ENCODE data around the gene RWDD4. TPM values are rescaled to one million over a fixed set of nuclear protein-coding genes. Genes with fewer than 3 reads are reported as not detected.

The RWDD4 gene
- total and polyA plus RNA-seq, 5 donors from 2014 or later, result 9.9 to 26.6 (median 17.6) TPM

- H3K27me3 Mint-ChIP-seq, result no peaks in the 10 kb centered on the region
- H3K27ac Mint-ChIP-seq, result peak overlapping the region; percentile 62 to 97 (median 95)
- no peak for ATAC-seq (ENCODE audit: low read depth in 2 of 2)
- Histone ChIP-seq H3K27me3 (ENCODE audit: control insufficient read depth, insufficient read depth, low read length) (no peaks in the 10 kb centered on the region), H3K36me3 (ENCODE audit: control insufficient read depth, insufficient read depth, low read length) (peaks cover 7% of the 10 kb centered on the region), H3K4me3 (ENCODE audit: low read depth, low read length) (peak overlapping the region; percentile 98), H3K9me3 (ENCODE audit: control insufficient read depth in 2 of 2, low read length in 2 of 2) (no peaks in the 10 kb centered on the region), H3K4me1 (ENCODE audit: control insufficient read depth, insufficient read depth, low read length, poor library complexity, severe bottlenecking) (peaks cover 27% of the 10 kb centered on the region), H3K27ac (ENCODE audit: insufficient read depth, low read length, poor library complexity, severe bottlenecking) (peak overlapping the region; percentile 83)
- peak overlapping the region; percentile 96 for H3K4me3 Mint-ChIP-seq
- H3K9me3 Mint-ChIP-seq, result no peaks in the 10 kb centered on the region
- H3K36me3 Mint-ChIP-seq, result peaks cover 11% of the 10 kb centered on the region
- peak in 2 of 3 donors; percentile 8 to 16 for DNase-seq
- peaks cover 20 to 55% (median 40%) of the 10 kb centered on the region in 4 donors for H3K4me1 Mint-ChIP-seq
Observed at GRCh38 chr4:183658362-183659028, 490 bp downstream of the RWDD4 start.

DNA sequence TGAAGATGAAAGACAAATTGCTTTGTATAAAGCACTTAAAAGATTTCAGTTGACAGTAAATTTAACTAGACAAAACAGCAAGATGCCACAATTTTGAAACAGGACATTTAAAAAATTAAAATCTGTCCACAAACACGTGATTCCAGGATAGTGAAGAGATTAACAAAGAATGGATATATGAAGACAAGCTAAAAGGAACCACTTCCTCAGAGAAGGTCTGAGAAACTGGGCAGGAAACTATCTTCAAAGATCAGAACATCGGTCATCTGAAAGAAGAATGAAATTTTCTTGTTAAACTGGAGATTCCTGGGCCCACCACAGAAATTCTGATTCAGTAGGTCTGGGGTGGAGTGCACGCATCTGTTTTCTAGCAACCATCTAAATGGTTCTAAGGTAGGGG lies 1.4 kb downstream of the RWDD4 start:
- peak overlapping the region; percentile 98 for H3K4me3 ChIP-seq (ENCODE audit: low read depth, low read length)
- H3K36me3 Mint-ChIP-seq, result peaks cover 20% of the 10 kb centered on the region
- H3K27ac ChIP-seq (ENCODE audit: insufficient read depth, low read length, poor library complexity, severe bottlenecking), result no peak overlapping the region

DNA sequence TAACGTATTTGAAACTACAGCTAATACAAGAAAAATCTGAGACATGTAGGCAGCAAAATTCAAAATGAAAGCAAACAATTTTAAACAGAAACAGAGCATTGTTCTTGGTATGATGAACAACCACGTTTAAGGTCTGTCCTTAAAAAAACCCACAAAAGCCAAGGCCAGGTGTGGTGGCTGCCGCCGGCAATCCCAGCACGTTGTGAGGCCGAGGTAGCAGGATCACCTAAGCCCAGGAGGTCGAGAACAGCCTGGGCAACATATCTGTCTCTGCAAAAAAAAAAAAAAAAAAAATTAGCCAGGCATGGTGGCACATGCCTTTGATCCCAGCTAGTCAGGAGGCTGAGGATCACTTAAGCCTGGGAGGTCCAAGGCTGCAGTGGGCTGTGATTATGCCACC lies 13.7 kb downstream of the RWDD4 start:
- peaks cover 54% of the 10 kb centered on the region for H3K36me3 ChIP-seq (ENCODE audit: control insufficient read depth, insufficient read depth, low read length)
- H3K27me3 Mint-ChIP-seq, result no peaks in the 10 kb centered on the region
- H3K4me1 ChIP-seq (ENCODE audit: control insufficient read depth, insufficient read depth, low read length, poor library complexity, severe bottlenecking), result no peaks in the 10 kb centered on the region
- H3K27ac ChIP-seq (ENCODE audit: insufficient read depth, low read length, poor library complexity, severe bottlenecking), result no peak overlapping the region
- H3K9me3 ChIP-seq (ENCODE audit: control insufficient read depth in 2 of 2, low read length in 2 of 2), result no peaks in the 10 kb centered on the region
- no peaks in the 10 kb centered on the region for H3K4me1 Mint-ChIP-seq
- no peaks in the 10 kb centered on the region for H3K9me3 Mint-ChIP-seq
- no peak overlapping the region for H3K4me3 ChIP-seq (ENCODE audit: low read depth, low read length)
- ATAC-seq (ENCODE audit: low read depth in 2 of 2) (no peak), DNase-seq (no peak)
- peaks cover 19% of the 10 kb centered on the region for H3K36me3 Mint-ChIP-seq
- H3K27ac Mint-ChIP-seq, result no peak overlapping the region
- H3K27me3 ChIP-seq (ENCODE audit: control insufficient read depth, insufficient read depth, low read length), result no peaks in the 10 kb centered on the region
- H3K4me3 Mint-ChIP-seq, result no peak overlapping the region

More for the DNA sequence above, 1.4 kb downstream of the RWDD4 start:
- Mint-ChIP-seq H3K27me3 (no peaks in the 10 kb centered on the region), H3K27ac (peak overlapping the region; percentile 91 to 97 (median 95)), H3K4me3 (peak overlapping the region; percentile 96), H3K4me1 (peaks cover 20 to 57% (median 40%) of the 10 kb centered on the region in 4 donors), H3K9me3 (no peaks in the 10 kb centered on the region)
- Histone ChIP-seq H3K36me3 (ENCODE audit: control insufficient read depth, insufficient read depth, low read length) (peaks cover 7% of the 10 kb centered on the region), H3K27me3 (ENCODE audit: control insufficient read depth, insufficient read depth, low read length) (no peaks in the 10 kb centered on the region), H3K9me3 (ENCODE audit: control insufficient read depth in 2 of 2, low read length in 2 of 2) (no peaks in the 10 kb centered on the region), H3K4me1 (ENCODE audit: control insufficient read depth, insufficient read depth, low read length, poor library complexity, severe bottlenecking) (peaks cover 27% of the 10 kb centered on the region)
- DNase-seq, result peak in 1 of 3 donors; percentile 31
- no peak for ATAC-seq (ENCODE audit: low read depth in 2 of 2)

DNA sequence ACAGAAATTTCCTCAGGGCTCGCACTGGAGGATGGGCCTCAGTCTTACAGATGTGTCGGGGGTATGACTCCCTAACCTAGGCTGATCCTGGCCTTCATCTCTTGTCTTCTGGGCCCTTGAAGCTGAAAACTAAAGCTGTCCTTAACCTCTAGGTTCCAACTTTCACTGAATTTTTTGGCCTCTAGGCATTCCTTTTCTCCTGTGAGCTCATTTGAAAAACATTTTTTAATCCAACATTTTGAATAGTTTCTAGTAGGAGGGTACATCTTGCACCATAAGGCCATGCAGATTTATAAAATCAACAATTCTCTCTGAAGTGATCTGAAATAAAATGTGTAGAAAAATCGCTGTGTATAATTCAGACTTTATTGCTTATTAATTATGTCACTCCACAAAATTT lies 19.7 kb downstream of the RWDD4 start:
- no peak for ATAC-seq (ENCODE audit: low read depth in 2 of 2)
- H3K4me1 ChIP-seq (ENCODE audit: control insufficient read depth, insufficient read depth, low read length, poor library complexity, severe bottlenecking), result no peaks in the 10 kb centered on the region
- no peak overlapping the region for H3K27ac ChIP-seq (ENCODE audit: insufficient read depth, low read length, poor library complexity, severe bottlenecking)
- H3K9me3 ChIP-seq (ENCODE audit: control insufficient read depth in 2 of 2, low read length in 2 of 2), result no peaks in the 10 kb centered on the region
- no peak overlapping the region for H3K4me3 ChIP-seq (ENCODE audit: low read depth, low read length)
- no peak overlapping the region for H3K4me3 Mint-ChIP-seq
- H3K27ac Mint-ChIP-seq, result no peak overlapping the region
- no peaks in the 10 kb centered on the region for H3K9me3 Mint-ChIP-seq
- peaks cover 0 to 4% (median 3%) of the 10 kb centered on the region in 4 donors for H3K4me1 Mint-ChIP-seq
- peaks cover 9% of the 10 kb centered on the region for H3K36me3 ChIP-seq (ENCODE audit: control insufficient read depth, insufficient read depth, low read length)
- peaks cover 9% of the 10 kb centered on the region for H3K36me3 Mint-ChIP-seq
- DNase-seq, result no peak
- no peaks in the 10 kb centered on the region for H3K27me3 Mint-ChIP-seq
- no peaks in the 10 kb centered on the region for H3K27me3 ChIP-seq (ENCODE audit: control insufficient read depth, insufficient read depth, low read length)

DNA sequence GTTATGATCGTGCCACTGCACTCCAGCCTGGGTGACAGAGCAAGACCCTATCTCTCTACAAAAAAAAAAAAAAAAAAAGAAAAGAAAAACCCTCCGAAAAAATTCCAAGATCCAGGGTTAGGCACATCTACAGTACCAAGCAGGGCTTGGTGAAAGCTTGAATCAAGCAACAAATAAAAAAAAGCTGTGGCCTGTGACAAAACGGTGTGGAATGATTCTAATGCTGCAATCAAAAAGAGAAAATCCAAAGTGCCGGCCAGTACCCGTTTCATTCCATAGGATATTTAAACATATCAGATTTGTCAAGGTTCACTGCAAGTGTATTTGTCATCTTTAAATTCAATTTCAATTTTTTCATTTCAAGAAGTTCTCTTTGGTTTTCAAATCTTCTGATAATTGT lies 20.5 kb downstream of the RWDD4 start:
- Histone ChIP-seq H3K27ac (ENCODE audit: insufficient read depth, low read length, poor library complexity, severe bottlenecking) (no peak overlapping the region), H3K4me3 (ENCODE audit: low read depth, low read length) (no peak overlapping the region), H3K27me3 (ENCODE audit: control insufficient read depth, insufficient read depth, low read length) (no peaks in the 10 kb centered on the region), H3K36me3 (ENCODE audit: control insufficient read depth, insufficient read depth, low read length) (peaks cover 3% of the 10 kb centered on the region), H3K9me3 (ENCODE audit: control insufficient read depth in 2 of 2, low read length in 2 of 2) (no peaks in the 10 kb centered on the region), H3K4me1 (ENCODE audit: control insufficient read depth, insufficient read depth, low read length, poor library complexity, severe bottlenecking) (no peaks in the 10 kb centered on the region)
- Mint-ChIP-seq H3K4me1 (peaks cover 0 to 4% (median 3%) of the 10 kb centered on the region in 4 donors), H3K27ac (no peak overlapping the region), H3K36me3 (peaks cover 3% of the 10 kb centered on the region), H3K27me3 (no peaks in the 10 kb centered on the region), H3K9me3 (no peaks in the 10 kb centered on the region), H3K4me3 (peak overlapping the region in 1 of 4 donors; percentile 47)
- no peak for ATAC-seq (ENCODE audit: low read depth in 2 of 2)
- DNase-seq, result no peak

DNA sequence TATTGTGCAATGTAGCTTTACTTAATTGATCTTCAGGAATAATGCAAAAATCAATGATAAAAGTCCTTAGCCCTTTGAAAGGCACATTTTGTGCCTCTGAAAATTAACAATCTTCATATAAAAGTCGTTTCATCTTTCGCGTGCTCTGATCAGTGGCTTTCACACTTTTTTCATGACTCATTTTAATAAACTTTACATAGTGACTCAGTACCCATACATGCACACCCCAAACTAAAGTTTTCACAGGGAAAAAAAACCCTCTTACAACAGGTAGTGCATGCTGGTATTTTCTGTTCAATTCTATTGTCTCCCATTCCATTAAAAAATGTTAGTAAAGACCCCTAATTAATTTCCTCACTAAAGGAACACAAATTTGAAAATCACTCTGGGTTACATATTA lies 21.5 kb downstream of the RWDD4 start:
- H3K9me3 Mint-ChIP-seq, result no peaks in the 10 kb centered on the region
- DNase-seq (peak in 1 of 3 donors; percentile 10), ATAC-seq (ENCODE audit: low read depth in 2 of 2) (no peak)
- no peak overlapping the region for H3K27ac Mint-ChIP-seq
- no peak overlapping the region for H3K4me3 Mint-ChIP-seq
- Histone ChIP-seq H3K9me3 (ENCODE audit: control insufficient read depth in 2 of 2, low read length in 2 of 2) (no peaks in the 10 kb centered on the region), H3K4me3 (ENCODE audit: low read depth, low read length) (no peak overlapping the region), H3K36me3 (ENCODE audit: control insufficient read depth, insufficient read depth, low read length) (peaks cover 3% of the 10 kb centered on the region), H3K27me3 (ENCODE audit: control insufficient read depth, insufficient read depth, low read length) (no peaks in the 10 kb centered on the region), H3K4me1 (ENCODE audit: control insufficient read depth, insufficient read depth, low read length, poor library complexity, severe bottlenecking) (no peaks in the 10 kb centered on the region), H3K27ac (ENCODE audit: insufficient read depth, low read length, poor library complexity, severe bottlenecking) (no peak overlapping the region)
- H3K4me1 Mint-ChIP-seq, result peaks cover 0 to 5% (median 4%) of the 10 kb centered on the region in 4 donors
- H3K27me3 Mint-ChIP-seq, result no peaks in the 10 kb centered on the region
- peaks cover 3% of the 10 kb centered on the region for H3K36me3 Mint-ChIP-seq

GRCh38 chr4:183636923-183637322 lies 22.1 kb downstream of the RWDD4 start:
- DNase-seq (no peak), ATAC-seq (ENCODE audit: low read depth in 2 of 2) (no peak)
- Histone ChIP-seq H3K4me3 (ENCODE audit: low read depth, low read length) (no peak overlapping the region), H3K36me3 (ENCODE audit: control insufficient read depth, insufficient read depth, low read length) (peaks cover 3% of the 10 kb centered on the region), H3K9me3 (ENCODE audit: control insufficient read depth in 2 of 2, low read length in 2 of 2) (no peaks in the 10 kb centered on the region), H3K27me3 (ENCODE audit: control insufficient read depth, insufficient read depth, low read length) (no peaks in the 10 kb centered on the region), H3K4me1 (ENCODE audit: control insufficient read depth, insufficient read depth, low read length, poor library complexity, severe bottlenecking) (no peaks in the 10 kb centered on the region), H3K27ac (ENCODE audit: insufficient read depth, low read length, poor library complexity, severe bottlenecking) (no peak overlapping the region)
- H3K4me3 Mint-ChIP-seq, result no peak overlapping the region
- H3K4me1 Mint-ChIP-seq, result peaks cover 0 to 5% (median 4%) of the 10 kb centered on the region in 4 donors
- H3K27me3 Mint-ChIP-seq, result no peaks in the 10 kb centered on the region
- H3K27ac Mint-ChIP-seq, result no peak overlapping the region
- no peaks in the 10 kb centered on the region for H3K9me3 Mint-ChIP-seq
- peaks cover 3% of the 10 kb centered on the region for H3K36me3 Mint-ChIP-seq

DNA sequence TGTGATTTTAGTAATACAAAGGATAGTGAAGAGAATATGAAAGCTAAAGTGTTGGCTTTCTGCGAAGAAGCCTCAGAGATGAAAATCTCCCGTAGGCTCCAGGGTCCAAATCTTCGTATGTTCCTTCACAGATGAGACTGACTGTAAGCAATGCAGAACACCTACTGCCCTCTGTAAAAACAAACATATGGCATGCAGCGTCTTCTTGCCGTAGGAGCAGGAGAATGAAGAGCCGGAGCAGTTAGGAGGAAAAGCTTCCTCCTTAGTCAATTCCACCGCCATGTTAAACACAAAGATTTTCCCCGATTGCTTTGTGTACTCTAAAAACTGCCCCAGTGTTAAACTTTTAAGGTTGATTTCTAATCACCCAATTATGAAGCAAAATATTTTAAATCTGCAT lies 22.5 kb downstream of the RWDD4 start:
- Histone ChIP-seq H3K9me3 (ENCODE audit: control insufficient read depth in 2 of 2, low read length in 2 of 2) (no peaks in the 10 kb centered on the region), H3K36me3 (ENCODE audit: control insufficient read depth, insufficient read depth, low read length) (peaks cover 2% of the 10 kb centered on the region), H3K4me3 (ENCODE audit: low read depth, low read length) (no peak overlapping the region), H3K27ac (ENCODE audit: insufficient read depth, low read length, poor library complexity, severe bottlenecking) (no peak overlapping the region), H3K27me3 (ENCODE audit: control insufficient read depth, insufficient read depth, low read length) (no peaks in the 10 kb centered on the region), H3K4me1 (ENCODE audit: control insufficient read depth, insufficient read depth, low read length, poor library complexity, severe bottlenecking) (no peaks in the 10 kb centered on the region)
- Mint-ChIP-seq H3K36me3 (peaks cover 3% of the 10 kb centered on the region), H3K4me3 (no peak overlapping the region), H3K27me3 (no peaks in the 10 kb centered on the region), H3K4me1 (peaks cover 0 to 5% (median 4%) of the 10 kb centered on the region in 4 donors), H3K27ac (no peak overlapping the region), H3K9me3 (no peaks in the 10 kb centered on the region)
- ATAC-seq (ENCODE audit: low read depth in 2 of 2), result no peak
- no peak for DNase-seq

Data from CD4-positive, CD25-positive, alpha-beta regulatory T cell (primary cell).